Stimulated activated CD8-positive, alpha-beta memory T cell treated with anti-CD3 and anti-CD28 coated beads, Interleukin-12 subunit alpha, Interleukin-12 subunit beta, amount 100 ng/mL, for 24 hours (primary cell): ENCODE measurements around the gene S100P.
"Not testable (repeated sequence)": the region's sequence is repeated elsewhere in the genome, so short reads cannot be mapped to it uniquely, and the experiment has no call there.

Source experiments
- DNase-seq: peaks from one replicate; pipeline ENCODE4 v3.0.0-alpha.2; 2020; ENCODE audit errors: extremely low read depth

The S100P gene

DNA sequence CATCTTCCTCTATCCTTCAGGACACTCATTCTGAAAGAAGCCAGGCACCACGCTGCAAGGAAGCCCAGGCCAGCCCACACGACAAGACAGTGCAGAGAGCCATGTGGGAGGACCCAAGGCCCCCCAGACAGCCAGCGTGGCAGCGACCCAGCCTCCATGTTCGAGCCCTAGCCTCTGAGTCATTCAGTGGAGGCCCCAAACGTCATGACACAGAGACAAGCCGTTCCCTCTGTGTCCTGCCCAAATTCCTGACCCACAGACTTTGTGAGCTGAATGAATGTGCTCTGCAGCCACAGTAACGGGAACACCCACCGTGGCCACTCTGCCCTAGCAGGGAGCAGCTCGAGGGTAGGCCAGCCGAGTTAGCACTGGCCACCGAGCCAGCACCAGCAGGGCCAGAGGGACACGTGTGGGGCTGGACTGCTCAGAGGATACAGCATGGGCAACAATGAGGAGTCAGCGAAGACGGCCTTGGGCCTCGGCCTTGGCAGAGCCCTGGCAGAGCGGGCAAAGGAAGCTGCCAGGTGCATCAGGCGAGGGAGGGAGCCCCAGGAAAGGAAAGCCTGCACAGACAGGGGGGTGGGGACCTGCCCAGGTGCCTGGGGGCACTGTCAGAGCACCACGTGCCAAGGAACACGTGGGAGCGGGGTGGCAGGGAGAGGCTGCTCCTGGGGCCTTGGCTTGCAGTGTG lies 30.9 kb downstream of the S100P start:
- no peak for DNase-seq

DNA sequence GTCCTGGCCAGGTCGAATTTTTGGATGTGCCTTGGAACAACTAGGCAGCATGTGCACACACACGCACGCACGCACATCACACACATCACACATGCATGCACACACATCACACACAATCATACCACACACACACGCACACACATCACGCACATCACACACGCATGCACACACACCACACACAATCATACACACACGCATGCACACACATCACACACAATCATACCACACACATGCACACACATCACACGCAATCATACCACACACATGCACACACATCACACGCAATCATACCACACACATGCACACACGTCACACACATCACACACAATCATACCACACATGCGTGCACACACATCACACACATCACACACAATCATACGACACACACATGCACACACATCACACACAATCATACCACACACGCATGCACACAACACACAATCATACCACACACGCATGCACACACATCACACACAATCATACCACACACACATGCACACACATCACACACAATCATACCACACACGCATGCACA lies 31.8 kb downstream of the S100P start:
- not testable (repeated sequence) for DNase-seq

DNA sequence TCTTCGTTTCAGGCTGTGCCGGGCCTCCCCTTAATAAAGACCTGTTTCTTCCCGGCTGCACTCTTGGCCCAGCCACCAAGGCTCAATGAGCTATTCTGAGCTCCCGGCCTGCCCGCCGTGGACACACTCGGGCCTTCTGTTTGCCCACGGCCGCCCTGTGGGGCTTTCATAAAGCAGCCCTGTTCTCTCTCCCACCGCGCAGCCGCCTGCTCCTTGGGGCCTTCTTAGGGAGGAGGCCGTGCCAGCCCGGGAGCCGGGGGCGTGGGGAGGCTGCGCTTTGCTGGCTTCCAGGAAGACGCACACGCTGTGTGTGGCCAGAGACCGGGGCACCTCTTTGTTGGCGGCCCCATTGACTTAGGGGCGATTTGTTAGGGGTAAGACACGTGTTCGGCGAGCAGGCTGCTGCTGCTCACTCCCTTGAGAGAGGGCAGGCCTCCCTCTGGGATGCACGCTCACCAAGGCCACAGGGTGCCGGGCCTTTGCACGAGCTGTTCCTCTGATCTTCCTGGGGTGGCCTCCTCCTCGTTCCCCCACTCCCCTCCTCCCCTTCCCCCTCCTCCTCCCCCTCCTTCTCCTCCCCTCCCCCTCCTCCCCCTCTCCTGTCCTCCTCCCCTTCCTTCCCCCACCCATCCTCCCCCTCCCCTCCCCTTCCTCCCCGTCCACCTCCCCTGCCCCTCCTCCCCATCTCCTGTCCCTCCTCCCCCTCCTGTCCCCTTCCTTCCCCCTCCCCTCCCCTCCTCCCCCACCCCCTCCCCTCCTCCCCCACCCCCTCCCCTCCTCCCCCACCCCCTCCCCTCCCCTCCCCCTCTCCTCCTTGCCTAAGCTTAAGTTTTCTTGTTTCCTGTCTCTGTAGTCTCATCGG lies 33.6 kb downstream of the S100P start:
- DNase-seq, result no peak

DNA sequence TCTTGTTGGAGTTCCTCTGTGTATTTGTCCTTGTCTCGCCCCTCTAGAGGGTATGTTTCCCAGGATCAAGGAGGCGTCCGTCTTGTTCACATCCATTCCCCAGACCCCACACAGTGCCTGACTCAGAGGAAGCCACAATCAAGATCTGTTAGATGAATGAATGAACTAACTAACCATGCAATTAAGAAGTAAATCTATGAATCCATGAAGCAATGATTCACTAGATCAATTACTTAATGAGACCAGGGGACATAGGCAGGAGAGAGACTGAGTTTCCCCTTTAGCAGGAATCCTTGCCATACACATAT lies 34.2 kb downstream of the S100P start:
- no peak for DNase-seq

DNA sequence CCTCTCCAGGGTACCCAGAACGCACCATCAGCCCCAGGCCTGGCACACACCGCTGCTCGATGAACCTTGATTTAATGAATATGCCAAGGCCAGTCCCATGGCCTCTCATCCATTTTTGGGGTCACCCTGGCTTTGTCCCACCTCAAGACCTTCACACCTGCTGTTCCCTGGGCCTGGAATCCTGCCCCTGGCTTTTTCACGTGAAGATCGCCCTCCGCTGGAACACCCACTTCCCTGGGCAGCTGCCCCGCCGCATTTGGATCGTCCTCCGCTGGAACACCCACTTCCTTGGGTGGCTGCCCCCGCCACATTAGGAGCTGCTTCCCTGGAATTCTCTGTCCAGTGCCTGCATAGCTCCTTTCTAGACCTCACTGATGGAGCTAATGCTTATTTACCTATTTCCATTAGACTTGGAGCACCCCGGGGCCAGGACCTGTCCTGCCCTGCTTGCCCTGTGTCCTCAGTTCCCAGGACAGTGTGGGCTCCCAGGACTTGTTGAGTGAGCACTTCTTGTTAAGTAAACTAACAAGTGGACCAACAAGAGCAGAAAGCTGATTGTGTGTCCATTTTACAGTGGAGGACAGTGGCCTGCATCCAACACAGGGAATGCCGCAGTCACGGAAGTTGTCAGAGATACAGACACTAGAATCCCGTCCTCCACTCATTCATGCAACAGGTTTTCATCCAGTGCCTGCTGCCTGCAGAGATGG lies 34.8 kb downstream of the S100P start:
- DNase-seq, result no peak

DNA sequence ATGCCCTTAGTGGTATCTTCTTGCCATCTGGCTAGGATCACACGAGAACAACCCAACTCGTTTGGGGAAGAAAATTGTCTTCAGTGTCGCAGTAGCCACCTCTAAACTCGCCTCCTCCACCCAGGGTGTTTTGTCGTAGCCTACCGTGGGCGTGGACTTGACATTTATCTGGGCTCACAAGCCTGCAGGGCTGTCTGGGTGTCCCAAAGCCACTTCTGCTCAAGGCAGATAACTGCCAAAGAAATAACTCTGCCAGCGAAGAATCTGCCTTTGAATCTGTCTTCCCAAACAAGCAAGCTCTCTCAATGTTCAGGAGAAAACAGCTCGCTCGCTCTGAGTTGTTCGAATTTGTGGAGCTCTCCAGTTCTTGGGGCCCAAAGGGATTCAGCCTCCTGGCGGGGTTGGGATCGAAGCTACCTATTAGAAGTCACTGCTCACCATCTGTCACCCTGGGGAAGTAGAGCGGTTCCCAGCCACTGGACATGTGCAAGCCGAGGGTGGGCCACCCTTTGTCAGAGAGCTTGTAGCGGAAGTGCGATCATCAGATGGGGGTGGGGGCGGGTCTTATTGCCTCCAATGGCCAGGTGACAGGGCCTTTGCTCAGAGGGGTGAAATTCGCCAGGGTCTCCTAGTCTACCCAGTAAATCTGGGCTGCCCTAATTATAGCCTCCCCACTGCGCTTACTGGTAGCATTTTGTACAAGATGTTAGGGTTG lies 37.1 kb downstream of the S100P start:
- no peak for DNase-seq

DNA sequence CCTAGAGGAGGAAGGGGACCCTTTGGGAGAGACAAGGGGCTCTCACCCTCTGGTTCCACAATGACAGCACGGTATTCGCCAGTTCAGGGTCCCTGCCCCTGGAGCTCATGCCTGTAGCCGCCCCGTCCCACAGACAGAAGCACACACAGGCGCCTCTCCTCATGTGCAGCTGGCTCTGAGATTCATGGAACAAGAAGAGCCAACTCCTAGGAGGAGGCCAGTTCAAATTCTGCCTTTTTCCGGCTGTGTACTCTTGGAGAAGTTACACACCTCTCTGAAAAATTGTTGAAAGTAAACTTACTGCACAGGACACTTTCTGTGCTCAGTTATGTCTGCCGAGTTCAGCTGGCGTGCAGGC lies 37.6 kb downstream of the S100P start:
- DNase-seq, result no peak

DNA sequence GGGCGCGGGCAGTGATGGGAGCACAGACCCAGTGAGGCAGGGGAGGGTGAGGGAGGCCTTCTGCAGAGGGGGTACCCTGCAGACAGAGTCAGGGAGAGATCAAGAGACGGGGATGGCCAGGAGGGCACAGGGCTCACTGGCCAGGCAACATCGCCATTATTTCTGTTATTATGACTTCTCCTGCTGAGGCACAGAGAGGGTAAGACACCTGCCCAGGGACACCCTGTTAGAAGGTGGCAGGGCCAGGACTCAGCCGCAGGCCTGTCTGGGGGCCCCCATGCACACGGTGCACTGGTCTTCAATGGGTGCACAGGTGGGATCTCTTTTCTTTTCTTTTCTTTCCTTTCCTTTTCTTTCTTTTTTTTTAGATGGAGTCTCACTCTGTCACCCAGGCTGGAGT lies 38.1 kb downstream of the S100P start:
- no peak for DNase-seq

DNA sequence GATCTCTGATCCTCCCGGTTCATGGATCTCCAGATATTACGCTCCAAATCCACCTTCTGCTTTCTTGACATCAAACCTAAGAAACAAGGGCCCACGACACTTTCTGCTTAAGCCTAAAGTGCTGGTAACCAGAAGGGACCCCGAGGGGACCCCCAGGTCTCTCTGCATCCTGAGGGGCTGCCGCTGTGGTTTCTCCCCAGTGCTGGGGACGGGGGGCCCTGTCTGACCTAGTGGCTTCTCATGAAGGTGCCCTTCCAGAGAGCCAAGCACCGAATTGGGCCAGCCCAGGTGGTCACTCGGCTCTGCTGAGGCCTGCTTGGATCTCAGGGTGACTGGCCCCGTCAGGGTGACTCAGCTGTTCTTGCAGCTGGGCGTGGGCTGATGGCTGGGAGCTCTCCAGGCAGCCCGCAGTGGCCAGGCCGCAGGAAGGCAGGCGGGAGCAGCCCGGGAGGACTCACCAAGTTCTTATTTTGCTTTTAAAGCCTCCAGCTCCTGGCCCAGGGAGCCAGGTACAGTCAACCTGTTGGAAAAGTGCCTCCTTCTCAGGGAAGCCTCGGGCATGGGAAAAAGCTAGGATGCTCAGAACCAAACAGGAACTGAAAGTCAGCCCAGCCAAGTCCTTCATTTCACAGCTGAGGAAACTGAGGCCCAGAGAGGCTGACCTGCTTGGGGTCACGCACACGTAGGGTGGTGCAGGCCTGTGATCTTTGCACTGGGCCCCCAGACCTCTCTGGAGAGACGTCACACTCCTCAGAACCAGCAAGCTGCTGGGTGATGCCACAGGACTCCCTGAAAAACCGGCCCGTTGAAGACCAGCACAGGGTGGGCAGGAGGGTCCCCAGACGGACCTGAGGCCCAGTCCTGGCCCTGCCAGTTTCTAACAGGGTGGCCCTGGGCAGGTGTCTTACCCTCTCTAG lies 39.0 kb downstream of the S100P start:
- DNase-seq, result no peak

DNA sequence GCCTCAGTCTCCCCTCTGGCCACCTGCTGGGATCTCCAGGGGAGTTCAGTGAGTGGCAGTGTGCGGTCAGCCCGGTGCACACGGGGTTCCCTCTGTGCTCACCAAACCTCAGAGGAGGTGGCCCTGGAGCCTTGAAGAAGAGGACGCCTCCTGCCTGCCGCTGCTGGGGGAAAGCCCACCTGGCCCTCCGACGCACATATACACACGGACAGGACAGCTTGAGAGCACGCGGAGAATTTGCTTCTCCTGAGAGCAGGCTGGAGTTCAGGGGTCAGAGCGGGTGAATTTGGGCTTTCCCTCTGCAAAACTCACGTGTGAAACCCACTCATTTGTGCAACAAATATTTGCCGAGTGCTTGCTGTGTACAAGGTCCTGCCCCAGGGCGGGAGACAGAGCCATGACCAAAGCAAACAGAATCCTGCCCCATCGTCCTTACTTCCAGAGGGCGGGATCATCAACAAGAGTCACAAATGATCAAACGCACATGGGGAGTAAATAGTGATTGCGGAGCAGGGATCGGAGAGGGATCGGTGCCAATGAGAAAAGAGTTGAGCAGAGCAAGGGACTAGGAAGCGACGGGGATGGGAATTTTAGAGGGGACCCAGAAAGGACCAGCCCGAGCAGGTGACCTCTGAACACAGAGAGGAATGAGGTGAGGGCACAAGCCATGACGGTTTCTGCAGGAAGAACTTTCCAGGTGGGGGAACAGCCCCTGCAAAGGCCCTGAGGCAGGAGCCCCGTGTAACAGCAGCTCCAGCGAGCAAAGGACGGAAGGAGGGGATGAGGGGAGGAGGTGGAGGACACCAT lies 39.9 kb downstream of the S100P start:
- DNase-seq, result no peak

DNA sequence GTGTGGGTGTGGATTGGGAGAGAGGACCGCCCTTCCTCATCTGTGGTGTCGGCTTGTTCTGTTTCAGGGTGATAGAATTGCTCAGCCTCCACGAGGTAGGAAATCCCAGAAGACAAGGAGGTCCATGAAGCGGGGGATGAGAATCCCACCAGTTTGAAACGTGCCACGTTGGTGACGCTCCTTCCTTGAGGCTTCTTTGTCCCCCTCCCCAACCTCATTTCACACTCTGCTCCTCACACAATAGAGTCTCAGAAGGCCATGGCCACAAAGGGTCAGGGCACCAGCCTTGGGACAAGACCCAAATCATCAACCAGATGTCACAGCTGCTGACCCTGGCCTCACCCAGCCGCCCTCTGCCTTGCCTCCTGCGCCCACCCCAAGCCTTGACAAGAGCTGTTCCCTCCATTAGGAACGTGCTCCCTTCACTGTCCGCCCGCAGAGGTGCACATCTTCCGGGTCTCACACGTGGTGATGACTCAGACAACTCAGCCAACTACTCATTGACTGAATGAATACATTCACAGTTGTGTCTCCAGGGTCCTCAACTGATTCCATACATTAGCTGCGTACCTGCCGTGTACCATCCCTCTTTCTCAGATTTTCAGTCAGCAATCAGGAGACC lies 40.6 kb downstream of the S100P start:
- no peak for DNase-seq

DNA sequence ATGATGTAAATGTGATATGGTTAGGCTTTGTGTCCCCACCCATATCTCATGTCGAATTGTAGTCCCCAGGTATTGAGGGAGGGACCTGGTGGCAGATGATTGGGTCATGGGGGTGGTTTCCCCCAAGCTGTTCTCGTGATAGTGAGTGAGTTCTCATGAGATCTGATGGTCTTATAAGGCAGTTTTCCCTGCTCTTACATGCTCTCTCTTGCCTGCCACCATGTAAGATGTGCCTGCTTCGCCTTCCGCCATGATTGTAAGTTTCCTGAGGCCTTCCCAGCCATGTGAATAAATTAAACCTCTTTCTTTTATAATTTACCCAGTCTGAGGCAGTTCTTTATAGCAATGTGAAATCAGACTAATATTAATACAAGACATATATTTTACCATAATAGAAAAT lies 46.2 kb downstream of the S100P start:
- no peak for DNase-seq

DNA sequence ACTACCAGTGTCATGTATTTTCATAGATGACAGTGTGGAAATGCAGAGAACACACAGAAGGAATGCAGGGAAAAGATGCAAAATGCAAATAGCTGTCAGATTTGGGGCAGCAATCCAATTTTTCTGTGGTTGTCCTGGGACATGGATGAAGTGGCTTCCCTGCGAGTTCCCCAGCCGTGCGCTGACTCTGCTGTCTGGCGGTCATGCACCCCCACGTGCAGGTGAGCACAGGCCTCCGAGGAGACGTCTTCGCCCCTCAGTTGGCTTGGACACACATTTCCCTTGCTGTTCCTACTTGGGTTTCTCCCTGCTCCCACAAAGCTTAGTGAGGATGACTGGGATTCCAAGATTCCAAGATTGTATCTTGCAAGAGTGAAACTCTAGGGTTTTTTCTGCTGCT lies 46.7 kb downstream of the S100P start:
- no peak for DNase-seq

DNA sequence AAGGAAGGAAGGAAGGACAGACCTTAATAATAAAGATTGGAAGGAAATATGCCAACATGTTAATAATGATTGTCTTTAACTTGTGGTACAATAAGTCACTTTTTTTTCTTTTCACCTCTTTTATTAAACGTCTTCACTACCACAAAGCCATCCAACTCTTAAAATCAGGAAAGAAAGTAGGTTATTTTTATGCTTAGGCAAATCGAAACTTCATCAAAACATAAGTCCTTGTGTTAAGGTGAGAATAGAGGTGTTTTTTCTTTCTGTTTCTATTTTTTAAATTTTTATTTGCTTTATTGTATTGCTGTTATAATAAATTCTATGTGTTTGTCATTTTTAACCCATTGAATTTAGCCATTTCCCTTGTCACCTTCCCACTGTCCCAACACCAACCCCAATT lies 48.8 kb downstream of the S100P start:
- no peak for DNase-seq

DNA sequence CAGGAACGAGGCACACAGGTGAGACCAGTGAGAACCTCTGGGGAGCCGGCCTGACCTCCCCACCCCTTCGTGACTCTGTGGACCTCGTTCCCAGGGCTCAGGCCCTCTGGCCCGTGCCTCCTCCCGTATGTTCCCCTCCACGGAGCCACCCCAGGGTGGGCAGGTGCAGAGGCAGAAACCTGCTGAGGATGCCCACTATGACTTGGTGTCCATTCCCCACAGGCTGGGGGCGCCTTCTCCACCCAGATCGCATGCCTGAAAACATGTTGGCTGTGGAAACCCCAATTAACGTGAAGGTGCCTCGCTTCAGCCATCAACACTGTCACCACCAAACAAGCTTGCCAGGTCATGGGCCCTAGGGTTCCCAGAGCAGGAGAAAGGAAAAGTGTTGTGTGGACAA lies 49.3 kb downstream of the S100P start:
- DNase-seq, result no peak
